Measurements from ENCODE around the gene KRT40.

KRT40 gene

DNA sequence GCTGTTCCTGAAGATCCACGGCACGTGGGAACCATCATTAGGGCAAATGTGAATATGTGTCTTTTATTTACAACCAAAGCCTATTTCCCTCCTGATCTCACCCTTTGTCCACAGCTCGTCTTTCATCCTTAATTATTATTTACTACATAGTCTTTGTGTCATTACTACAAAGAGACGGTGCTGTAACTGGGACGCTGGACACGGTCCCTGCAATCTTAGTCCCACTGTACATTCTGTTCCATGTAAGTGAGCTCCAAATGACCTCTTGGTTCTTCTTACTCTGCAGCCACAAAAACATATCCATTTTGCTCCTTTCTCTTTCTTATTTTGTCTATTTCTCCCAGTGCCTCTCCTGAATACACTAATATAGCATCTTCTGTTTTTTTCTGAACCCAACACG, 34.0 kb downstream of the KRT40 start:
- no peak for DNase-seq

DNA sequence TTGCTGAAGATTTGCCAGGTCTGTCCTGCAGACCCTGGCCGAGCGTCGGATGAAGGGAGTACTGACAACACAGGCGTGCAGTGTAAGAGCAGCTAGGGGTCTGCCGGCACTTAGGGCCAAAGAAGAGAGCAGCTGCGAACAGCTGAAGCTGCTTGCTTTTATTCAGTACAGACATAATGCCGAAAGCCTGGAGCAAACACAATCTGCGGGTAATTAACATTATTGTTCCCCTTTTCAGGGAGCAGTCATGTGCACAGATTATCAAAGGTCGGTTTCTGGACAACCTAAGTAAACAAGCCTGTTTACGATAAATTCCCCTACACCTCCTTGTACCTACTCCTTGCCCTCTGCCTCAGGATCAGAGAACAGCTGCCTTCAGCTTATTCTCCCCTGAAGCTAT, 34.7 kb downstream of the KRT40 start:
- no peak for DNase-seq

DNA sequence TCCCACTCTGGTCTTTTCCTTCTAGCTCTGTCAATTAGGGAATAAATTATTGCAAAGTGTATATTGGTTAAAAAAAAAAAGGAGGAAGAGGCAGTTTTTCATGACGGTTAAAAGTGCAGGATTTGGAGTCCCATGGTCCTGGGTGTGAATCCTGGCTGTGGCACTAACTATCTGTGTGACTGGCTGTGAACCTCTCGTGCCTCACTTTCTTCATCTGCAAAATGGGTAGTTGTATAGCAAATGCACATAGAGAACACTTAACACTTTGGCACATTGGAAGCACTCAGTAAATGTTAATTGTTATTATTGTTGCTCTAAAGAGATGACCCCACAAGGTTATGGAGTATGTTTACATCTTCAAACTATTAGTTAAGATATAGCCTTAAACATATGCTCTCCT, 36.2 kb downstream of the KRT40 start:
- no peak for DNase-seq

DNA sequence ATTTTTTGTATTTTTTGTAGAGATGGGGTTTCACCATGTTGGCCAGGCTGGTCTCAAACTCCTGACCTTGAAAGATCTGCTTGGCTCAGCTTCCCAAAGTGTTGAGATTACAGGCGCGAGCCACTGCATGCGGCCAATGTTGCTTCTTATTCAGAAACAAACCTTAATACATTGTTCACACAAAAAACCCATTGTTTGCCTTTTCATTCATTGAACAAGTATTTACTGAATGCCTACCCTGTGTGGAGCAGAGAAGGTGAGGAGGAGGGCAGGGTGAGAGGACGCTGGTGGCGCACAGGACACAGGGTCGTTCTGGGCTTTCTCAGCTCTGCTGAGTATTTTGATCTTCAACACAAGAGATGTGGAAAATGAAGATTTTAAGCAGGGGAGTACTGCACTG, 38.7 kb downstream of the KRT40 start:
- no peak for DNase-seq

DNA sequence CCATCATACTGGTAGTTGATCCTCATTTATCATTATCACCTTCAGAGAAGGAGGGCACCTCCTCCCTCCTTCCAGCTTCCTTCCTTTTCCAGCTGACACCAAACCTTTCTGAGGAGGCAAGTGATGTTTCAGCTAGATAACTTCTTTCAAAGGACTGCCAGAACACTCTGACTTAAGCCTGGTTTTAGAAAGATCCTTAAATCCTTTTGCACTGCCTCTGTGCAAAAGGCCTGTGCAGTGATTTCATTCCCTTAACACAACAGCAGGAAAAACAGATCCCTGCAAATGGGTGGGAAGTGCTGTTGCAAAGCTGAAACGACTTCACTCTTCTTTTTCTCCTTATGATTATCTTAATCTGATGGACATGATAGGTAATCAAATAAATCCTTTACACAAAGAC, 39.6 kb downstream of the KRT40 start:
- DNase-seq: no peak

DNA sequence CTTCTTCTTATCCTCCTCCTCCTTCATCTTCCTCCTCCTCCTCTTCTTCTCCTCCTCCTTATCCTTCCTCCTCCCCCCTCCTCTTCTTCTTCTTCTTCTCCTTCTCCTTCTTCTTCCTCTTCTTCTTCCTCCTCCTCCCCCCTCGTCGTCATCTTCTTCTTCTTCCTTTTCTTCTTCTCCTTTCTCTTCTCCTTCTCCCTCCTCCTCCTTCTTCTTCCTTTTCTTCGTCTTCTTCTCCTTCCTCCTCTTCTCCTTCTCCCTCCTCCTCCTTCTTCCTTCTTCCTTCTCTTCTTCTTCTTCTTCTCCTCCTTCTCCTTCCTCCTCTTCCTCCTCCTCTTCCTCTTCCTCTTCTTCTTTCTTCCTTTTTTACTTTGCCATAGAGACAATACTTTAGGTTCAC, 41.6 kb downstream of the KRT40 start:
- no peak for DNase-seq

DNA sequence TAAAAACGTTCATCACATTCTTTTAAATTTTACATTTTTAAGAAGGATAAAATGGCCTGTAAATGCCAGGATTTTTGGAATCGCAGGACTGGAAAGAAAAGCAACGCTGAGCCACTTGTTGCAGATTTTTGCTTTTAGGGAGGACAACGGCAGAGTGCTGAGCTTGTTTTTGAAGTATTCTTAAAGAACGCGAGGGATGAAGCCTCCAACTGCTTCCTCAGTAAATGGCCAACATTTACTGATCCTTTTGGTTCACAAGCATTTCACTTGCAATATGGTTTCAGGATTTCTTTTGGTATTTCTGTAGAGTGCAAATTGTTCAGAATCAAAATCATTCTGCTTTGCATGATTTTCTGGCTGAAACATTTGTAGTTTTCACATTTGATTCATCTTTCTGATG, 43.9 kb downstream of the KRT40 start:
- DNase-seq: no peak

DNA sequence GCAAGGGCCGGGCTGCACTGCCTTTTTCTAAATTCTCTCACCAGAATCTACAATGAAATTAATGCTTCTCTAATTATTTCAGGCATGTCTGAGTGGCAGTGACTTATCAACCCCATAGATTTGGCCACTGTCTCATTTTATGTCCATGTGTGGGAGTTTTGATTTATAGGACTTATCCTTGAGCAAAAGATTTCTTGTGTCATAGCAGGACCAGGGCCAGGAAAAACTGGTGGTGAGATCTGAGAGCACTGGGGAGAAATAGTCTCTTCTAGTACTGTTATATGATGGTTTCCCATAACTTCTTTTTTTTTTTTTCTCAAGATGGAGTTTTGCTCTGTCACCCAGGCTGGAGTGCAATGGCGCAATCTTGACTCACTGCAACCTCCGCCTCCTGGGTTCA, 45.1 kb downstream of the KRT40 start:
- no peak for DNase-seq

DNA sequence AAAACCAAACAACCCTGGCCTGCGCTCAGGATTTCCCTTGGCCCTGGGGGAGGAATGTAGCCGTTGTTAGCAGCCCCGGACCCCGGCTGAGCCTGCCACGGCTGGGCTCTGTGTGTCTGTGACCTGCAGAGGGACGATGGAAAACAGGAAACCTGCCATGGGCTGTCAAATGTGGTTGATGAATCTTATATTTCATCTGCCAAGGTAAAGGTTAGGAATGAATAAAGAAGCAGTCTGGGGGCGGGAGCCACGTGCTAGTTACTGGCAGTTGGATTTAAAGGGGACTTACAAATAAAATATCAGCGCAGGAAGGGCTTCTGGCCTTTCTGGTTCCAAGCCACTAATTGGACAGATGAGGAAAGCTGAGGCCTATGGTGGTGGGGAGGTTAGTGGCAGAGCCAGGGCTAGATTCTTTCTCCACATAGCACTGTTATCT, 46.7 kb downstream of the KRT40 start, which contains the start of gene KRT23:
Gene KRT23, minus strand, starts transcription at position 263 of the 436 bp plus-strand sequence. CDS start 1,043 bp downstream, outside the sequence.
- DNase-seq: no peak

DNA sequence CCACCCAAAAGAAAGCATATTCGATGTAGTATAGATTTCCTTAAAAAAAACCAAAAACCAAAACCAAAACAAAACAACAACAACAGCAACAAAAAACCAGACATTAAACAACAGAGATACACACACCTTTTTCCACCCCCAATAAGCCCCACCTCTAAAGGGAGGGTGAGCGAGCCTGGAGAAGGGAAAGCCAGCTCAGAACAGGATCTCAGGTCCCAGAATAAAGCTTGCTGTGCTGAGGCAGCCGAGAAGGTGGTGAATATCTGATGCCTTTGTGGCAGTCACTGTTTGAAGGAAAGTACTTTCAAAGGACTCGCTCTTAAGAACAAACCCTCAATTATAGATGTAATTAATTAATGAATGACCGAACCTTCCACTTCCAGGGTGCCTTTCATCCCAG, 47.1 kb downstream of the KRT40 start:
- no peak for DNase-seq

DNA sequence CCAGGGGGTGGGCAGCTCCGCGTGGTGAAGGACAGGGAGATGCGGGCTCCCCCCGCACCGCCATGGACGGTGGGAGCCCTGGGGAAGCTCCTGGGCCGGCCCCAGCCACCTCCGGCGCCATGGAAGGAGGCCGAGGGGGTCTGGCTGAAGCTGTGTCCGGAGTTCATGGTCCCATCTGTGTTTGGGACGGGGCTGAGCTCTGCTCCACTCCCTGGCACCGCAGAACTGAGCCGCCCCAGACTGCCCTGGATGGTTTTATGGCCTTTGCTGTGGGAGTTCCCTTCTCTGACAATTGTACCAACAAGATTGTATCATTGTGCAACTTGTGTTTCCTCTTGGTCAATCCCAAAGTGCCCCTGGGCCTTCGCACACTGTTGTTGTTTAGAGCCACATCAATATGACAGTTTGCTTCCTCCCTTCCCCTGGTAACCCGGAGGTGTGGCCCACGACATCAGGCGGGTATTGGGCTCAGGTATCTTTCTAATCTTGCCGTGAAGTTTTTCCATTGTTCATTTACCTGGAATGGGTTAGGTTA, 47.6 kb downstream of the KRT40 start:
- no peak for DNase-seq

DNA sequence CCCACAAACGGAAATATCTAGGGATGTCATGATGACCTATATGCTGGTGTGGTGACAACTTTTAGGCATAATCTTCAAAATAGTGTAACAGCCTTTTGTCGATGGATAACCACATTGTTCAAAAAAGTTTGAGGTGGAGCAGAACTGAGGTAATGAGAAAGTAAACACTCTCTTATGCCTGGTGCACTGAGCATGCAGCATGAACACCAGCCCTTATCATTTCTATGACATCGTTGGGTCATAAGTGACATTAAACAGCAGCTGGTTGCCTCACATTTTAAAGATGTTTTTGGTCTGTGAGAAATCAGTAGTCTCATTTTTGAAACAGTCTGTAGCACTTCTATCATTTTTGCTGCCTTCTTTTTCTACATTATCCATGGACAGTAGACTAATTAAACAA, 48.5 kb downstream of the KRT40 start:
- DNase-seq: no peak

DNA sequence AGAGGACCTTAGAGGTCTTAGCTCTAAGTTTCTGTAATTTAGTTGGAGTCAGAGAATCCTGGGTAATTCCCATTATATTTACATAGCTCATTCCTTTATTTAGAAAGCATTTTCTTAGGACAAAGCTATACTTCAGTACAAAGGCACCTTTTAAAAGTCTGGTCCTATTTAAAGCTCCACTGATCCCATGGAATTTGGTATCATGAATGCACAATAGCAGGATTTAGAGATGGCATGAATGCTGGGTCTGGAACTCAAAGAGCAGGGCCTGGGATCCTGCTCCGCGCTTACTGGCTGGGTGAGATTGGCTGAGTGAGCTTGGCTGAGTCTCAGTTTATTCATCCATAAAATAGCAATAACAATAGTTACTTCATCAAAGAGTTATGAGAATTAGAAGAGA, 51.5 kb downstream of the KRT40 start:
- no peak for DNase-seq

DNA sequence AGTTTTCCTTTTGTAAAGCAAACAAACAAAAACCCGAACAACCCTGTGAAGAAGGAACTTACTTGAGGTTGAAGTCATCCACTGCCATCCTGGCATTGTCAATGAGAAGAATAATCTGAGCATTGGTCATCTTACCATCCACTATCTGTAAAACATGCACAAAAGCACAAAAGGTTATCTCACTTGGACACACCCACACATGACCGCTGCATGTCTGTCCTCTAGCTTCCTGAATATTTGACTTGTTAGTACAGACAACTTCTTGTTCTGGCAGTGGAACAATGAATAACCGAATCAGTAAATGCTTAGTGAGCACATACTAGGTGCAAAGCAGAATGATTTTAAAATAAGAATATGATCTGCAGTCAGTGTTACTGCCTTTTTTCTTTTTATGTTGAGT, 52.8 kb downstream of the KRT40 start:
- no peak for DNase-seq

Measured in activated effector memory CD4-positive, alpha-beta T cell treated with Interleukin-2 at 50 U/mL for 16 hours (primary cell).